GM19193 (cell line): ENCODE measurements around the gene CFAP65.

Experiments
- POLR2A ChIP-seq: IDR thresholded peaks from 4 replicates; pipeline ENCODE4 v1.6.1; 2011; ENCODE audit not compliant: insufficient read depth, insufficient read length; ENCODE audit errors: extremely low read depth

Gene CFAP65

GRCh38 chr2:219028141-219028540 lies 13.2 kb downstream of the CFAP65 start:
- no peak for TF ChIP-seq POLR2A

DNA sequence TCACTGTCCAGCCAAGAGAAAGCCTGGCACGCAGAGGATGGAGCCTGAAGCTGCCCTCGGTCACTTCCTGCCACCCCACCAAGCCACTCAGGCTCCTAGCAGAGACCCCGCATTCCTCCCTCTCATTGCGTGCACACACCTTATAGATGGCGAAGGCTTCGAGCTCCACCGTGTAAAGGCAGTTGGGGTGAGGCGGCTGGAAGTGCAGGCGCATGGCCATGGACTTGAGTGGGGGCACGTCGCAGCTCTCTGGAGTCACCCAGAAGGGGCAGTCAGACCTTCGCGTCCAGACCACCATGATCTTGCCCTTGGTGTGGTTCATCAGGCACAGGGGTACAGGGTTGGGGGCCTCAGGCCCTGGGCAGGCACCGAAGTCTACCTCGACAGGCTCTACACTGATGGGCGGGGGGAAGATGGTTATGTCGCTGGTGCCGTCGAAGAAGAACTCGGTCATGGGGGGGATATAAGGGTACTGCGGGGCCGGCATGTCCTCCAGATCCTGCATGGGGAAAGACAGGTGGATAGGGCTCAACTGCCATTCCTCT lies 13.7 kb downstream of the CFAP65 start:
- no peak for TF ChIP-seq POLR2A

DNA sequence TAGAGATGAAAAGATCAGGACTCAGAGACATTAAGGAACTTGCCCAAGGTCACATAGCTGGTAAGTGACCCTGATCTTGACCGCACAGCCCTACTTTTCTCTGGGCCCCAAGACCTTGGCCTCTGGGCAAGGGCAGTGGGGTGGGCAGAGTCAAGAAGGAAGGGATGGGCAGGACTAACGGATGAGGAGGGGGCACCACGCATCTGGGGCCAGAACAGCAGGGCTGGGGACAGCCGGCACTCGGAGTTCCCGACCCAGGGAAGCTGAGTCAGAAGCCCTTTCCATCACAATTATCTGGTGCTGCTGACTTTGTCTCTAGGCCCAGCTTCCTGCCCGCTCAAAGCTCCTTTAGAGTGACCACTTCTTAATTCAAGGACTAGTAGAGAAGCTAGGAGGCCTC lies 14.4 kb downstream of the CFAP65 start:
- no peak for TF ChIP-seq POLR2A

DNA sequence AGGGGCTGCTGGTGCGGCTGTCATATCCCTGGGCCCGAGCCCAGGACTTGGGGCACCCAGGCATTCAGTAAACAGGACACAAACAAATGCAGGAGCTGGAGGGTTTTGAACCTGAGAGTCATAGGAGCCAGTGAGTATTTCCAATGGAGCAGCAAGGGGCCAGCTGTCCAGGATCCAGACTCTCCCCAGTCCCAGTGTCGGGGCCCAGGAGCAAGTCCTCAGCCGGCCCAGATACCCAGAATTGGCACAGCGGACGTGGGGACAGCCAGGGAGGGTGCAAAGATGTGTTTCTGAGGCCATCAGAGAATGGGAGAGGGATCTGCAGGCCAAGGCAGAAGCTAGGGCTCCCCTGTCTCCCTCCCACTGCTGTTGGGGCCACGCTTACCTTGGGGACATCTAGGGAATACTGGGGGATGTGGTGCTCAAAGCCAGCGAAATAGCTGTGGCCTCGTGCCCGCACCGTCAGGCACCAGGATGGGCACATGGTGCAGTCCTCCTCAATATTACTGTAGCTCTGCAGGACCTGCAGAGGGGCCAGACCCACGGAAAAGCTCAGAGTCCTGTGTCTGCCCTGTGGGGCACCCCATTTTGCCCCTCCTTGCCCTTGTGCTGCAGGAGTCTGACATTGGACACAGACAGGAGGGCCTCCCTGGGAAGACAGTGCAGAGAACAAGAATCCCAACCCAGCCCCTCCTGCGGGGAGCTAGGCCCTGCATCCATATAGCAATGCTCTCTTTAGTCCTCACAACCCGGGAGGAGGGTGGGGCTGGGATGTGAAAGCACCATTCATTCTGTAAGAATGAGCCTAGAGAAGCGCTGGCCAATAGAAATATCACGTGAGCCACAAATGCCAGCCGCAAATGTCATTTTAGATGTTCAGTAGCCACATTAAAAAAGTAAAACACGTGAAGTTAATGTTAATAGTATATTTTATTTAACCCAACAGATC lies 15.4 kb downstream of the CFAP65 start:
- TF ChIP-seq POLR2A: no peak

DNA sequence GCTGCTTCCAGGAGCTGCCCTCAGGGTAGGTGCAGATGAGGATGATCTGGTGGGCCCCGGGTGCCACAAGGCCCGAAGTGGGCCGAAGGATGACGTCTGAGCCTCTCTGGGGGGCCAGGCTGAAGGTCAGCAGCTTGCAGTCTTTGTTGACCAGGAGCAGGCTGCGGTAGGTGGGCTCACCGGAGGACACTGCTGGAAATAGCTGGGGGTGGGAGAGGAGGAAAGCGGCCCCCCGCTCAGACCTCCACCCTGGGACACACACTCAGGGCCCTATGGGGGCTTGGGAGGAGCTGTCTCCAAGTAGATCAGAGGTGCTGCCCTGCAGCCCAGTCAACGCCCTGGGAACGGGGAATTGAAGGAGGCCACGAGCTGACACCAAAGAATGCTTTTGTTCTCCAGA lies 17.3 kb downstream of the CFAP65 start:
- no peak for TF ChIP-seq POLR2A

DNA sequence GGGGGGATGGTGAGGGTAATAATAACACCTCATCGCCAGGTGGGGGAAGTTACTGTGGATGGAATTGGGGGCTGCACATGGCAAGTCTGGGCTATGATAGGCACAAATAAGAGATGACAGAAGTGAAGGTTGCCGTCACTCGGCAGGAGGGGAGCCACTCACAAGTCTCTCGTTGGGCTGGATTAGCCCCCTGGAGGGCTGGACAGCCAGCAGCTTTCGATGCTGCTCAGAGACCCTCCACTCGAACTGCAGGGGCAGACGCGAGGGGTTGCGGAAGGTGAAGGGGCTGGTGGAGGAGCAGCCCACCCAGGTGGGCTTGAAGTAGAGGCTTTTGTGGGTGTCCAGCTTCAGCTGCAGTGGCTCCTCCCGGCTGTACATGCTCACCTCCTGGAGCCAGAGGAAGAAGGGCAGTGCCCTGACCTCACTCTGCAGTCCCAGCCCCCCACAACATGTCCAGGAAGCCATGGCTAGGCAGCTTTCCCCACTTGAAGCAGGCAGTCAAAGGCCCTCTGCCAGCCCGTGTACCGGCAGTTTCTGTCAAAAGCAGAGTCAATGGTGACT lies 18.2 kb downstream of the CFAP65 start:
- no peak for TF ChIP-seq POLR2A

- TF ChIP-seq POLR2A: no peak
Observed at GRCh38 chr2:219022616-219023015, 18.7 kb downstream of the CFAP65 start.

DNA sequence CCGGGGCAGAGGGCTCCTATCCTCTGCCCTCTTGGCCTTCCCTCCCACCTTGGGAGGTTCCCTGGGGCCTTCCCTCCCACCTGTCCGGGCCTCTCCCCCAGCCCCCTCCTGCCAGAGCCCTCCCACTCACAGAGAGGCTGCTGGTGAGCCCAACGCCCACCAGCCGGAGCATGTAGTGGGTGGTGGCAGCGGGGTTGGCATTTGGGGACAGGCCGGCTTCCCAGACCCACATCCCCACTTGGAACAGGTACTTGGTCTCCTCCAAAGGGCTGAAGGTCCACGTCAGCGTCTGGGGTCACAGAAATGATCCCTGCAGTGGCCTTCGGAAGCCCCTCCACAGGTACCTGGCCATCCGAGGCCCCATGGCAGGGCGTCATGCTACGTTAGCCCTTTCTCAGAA lies 19.3 kb downstream of the CFAP65 start:
- TF ChIP-seq POLR2A: no peak

DNA sequence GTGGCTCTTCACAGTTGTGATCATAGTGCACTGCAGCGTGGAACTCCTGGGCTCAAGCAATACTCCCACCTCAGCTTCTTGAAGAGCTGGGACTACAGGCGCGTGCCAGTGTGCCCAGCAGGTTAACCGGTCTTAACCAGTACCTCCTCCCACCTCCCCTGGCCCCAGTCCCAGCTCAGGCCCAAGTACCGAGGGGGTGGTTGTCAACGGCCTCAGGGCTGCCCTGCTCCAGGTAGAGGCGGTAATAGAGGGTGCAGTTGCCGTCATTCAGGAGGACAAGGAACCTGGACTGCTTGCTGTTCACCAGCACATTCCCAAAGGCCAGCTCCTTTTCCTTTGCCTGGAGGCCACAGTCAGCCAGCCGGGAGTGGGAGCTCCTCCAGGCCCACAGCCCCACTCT lies 19.7 kb downstream of the CFAP65 start:
- no peak for TF ChIP-seq POLR2A

GRCh38 chr2:219020604-219021365 lies 20.5 kb downstream of the CFAP65 start:
- TF ChIP-seq POLR2A: no peak

DNA sequence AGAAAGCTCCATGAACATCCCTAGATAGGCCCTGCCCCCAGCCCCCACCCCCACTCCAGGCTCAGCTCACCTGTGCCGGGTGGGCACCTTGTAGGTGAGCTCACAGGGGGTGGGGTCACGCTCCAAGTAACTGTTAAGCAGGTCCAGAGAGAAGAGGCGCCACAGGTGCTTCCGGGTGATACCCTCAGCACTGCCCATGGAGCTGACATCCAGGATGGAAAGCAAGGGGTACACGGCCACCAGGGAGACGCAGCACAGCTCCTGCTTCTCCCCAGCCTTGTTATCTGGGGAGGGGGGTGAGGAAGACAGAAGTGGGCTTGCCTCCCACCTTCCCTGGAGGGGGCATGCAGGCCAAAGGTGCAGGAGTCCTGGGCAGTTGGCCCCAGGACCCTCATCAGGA lies 21.9 kb downstream of the CFAP65 start:
- TF ChIP-seq POLR2A: no peak

DNA sequence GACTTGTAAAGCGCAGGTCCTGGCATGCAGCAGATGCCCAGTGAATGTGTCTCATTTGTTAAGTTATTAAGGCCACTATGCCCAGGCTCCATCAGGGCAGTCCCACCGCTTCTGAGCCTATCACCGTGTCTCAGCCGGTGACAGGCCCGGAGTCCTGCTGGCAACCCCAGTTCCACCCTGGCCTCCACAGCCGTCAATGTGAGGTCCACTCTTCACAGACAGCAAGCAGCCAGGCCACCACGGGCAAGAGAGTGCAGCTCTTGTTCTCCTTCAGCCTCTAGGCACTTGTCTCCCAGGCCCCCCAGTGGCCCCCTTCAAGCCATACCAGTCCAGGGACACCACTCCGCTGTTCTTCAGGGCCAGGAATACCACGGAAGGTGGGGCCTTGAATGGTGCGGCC lies 22.6 kb downstream of the CFAP65 start:
- TF ChIP-seq POLR2A: no peak

DNA sequence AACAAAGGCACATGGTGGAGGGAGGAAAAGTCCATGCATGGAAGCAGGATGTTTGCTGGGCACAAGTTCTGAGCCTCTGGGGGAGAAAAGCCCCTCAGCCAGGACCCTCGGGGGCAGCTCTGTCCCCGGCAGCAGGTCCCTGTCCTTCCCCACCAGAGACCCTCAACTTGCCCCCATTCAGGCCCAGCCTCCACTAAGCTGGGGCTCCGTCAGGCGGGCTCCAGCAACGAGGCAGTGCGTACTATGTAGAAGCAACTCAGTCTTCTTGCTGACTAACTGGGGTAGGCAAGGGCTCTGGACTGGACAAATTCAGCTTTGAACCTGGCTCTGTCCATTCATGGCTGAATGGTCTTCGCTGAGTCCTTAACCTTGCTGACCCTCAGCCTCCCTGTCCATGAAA lies 23.0 kb downstream of the CFAP65 start:
- no peak for TF ChIP-seq POLR2A

GRCh38 chr2:219017201-219017931 lies 23.9 kb downstream of the CFAP65 start:
- no peak for TF ChIP-seq POLR2A

DNA sequence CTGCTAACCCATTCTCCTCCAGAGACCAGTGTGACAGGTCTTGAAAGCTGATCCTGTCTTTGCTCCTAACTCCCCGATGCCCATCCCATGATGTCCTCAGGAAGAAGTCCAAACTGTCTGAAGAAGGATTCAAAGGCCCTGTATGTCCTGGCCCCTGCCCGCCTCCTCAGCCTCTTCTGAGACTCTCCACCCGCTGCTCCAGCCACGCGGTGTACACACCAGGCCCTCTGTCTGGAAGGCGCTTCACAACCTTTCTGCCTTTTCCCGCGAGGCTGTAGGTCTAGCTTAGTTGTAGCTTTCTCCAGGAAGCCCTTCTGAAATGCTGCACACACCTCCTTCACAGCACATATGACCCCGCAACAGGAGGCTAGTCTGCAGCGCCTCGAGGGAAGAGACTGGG lies 24.6 kb downstream of the CFAP65 start:
- TF ChIP-seq POLR2A: no peak
